Bronchus fibroblast of lung (primary cell): ENCODE measurements around the gene PCDH9. TPM values are rescaled to one million over a fixed set of nuclear protein-coding genes. Genes with fewer than 3 reads are reported as not detected.

Source experiments
- total RNA-seq: library from RNA; depleted of rRNA; stranded (reverse); fragments of >200 nt; gene quantifications from 2 replicates; pipeline ENCODE4 v1.2.3, GENCODE V29; 2015

The PCDH9 gene
- 4.5 and 4.6 TPM in 2 replicates for total RNA-seq

GRCh38 chr13:67229481-67230403, at the start of gene PCDH9:
TSS of gene PCDH9 (minus strand) at chr13:67230336. CDS start at chr13:67228440, 1,896 bp downstream.

